ENCODE measurements around the gene AMPD3.

GRCh38 chr11:10407749-10408685, 47.0 kb upstream of the AMPD3 start:
- TF ChIP-seq, protein P1, sequence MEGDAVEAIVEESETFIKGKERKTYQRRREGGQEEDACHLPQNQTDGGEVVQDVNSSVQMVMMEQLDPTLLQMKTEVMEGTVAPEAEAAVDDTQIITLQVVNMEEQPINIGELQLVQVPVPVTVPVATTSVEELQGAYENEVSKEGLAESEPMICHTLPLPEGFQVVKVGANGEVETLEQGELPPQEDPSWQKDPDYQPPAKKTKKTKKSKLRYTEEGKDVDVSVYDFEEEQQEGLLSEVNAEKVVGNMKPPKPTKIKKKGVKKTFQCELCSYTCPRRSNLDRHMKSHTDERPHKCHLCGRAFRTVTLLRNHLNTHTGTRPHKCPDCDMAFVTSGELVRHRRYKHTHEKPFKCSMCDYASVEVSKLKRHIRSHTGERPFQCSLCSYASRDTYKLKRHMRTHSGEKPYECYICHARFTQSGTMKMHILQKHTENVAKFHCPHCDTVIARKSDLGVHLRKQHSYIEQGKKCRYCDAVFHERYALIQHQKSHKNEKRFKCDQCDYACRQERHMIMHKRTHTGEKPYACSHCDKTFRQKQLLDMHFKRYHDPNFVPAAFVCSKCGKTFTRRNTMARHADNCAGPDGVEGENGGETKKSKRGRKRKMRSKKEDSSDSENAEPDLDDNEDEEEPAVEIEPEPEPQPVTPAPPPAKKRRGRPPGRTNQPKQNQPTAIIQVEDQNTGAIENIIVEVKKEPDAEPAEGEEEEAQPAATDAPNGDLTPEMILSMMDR (optimal IDR thresholded peaks at IDR 0.05 in 1 of 3, IDR thresholded peaks at IDR 0.05 in 1 of 3, conservative IDR thresholded peaks at IDR 0.05 in 1 of 3; ENCODE audit: extremely low read depth in 1 of 3, insufficient read depth in 2 of 3, low read length in 3 of 3): no peak
- no peak for TF ChIP-seq EZH2 (IDR thresholded peaks at IDR 0.05; ENCODE audit: low read length)

Measured in keratinocyte (primary cell).